Osteoblast (primary cell): Measurements from ENCODE around the gene IQCK. TPM values are rescaled to one million over a fixed set of nuclear protein-coding genes. Genes with fewer than 3 reads are reported as not detected.
"Not testable (repeated sequence)": the region's sequence is repeated elsewhere in the genome, so short reads cannot be mapped to it uniquely, and the experiment has no call there.

ENCODE experiments used
- DNase-seq: peaks from one replicate; pipeline ENCODE4 v3.0.0; 2011; ENCODE audit warnings: low spot score, mixed read lengths; ENCODE audit not compliant: insufficient read length; ENCODE audit errors: missing footprints
- H2AFZ ChIP-seq: 2 replicates; pipeline ENCODE4 v1.6.0; 2011; ENCODE audit warnings: mild to moderate bottlenecking, low read length
- H3K27ac ChIP-seq: 2 replicates; pipeline ENCODE4 v1.5.1; 2011; ENCODE audit warnings: mild to moderate bottlenecking, low read depth, low read length, moderate library complexity
- H3K27me3 ChIP-seq: 2 replicates; pipeline ENCODE4 v1.6.0; 2012; ENCODE audit warnings: mild to moderate bottlenecking, control low read depth, inconsistent platforms, low read length, moderate library complexity; ENCODE audit not compliant: insufficient read depth
- H3K36me3 ChIP-seq: 2 replicates; pipeline ENCODE4 v1.5.1; 2011; ENCODE audit warnings: mild to moderate bottlenecking, low read length, control low read depth, moderate library complexity; ENCODE audit not compliant: insufficient read depth
- H3K4me1 ChIP-seq: 2 replicates; pipeline ENCODE4 v1.5.1; 2011; ENCODE audit warnings: mild to moderate bottlenecking, low read length, control low read depth, moderate library complexity; ENCODE audit not compliant: insufficient read depth
- H3K4me2 ChIP-seq: 2 replicates; pipeline ENCODE4 v1.6.0; 2011; ENCODE audit warnings: mild to moderate bottlenecking, low read length; ENCODE audit not compliant: insufficient read depth
- H3K4me3 ChIP-seq: fragments of 200-600 bp; sonication (generic); 3 replicates; pipeline ENCODE4 v1.5.1; 2012; ENCODE audit warnings: mild to moderate bottlenecking, low read length, inconsistent platforms; ENCODE audit not compliant: insufficient read depth
- H3K79me2 ChIP-seq: 2 replicates; pipeline ENCODE4 v1.6.0; 2012; ENCODE audit warnings: mild to moderate bottlenecking, low read length, control low read depth, inconsistent platforms; ENCODE audit not compliant: insufficient read depth
- H3K9me3 ChIP-seq: 2 replicates; pipeline ENCODE4 v1.5.1; 2011; ENCODE audit warnings: low read depth, low read length, control low read depth
- H4K20me1 ChIP-seq: 2 replicates; pipeline ENCODE4 v1.6.0; 2012; ENCODE audit warnings: mild to moderate bottlenecking, low read length, control low read depth; ENCODE audit not compliant: insufficient read depth
- CTCF ChIP-seq: IDR thresholded peaks from 2 replicates; pipeline ENCODE4 v1.5.1; 2011; ENCODE audit warnings: mild to moderate bottlenecking, low read depth, low read length, moderate library complexity; ENCODE audit errors: extremely low read depth
- total RNA-seq: library from RNA; depleted of rRNA; stranded (reverse); fragments of >200 nt; gene quantifications from 2 replicates; pipeline ENCODE4 v1.2.3, GENCODE V29; 2012

The IQCK gene
- total RNA-seq, 1 donor: 8.7 TPM

DNA sequence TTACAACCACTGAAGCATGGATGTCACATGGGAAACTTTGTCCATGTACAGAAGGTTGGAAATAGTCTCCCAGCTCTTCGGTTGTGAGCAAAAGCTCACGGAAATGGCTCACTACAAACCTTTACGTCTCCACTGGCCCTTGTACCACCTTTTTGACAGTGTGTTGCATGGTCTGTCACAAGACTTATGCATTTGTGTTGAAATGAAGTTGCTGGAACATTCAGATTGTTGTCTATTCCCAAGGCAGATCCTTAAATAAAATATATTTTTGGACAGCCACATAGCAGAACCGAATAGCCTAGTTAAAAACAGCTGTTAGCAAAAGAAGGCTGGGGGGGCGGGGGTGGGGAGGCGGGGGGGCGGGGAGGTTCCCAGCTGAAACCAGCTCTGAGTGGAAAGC is 39.3 kb upstream of the IQCK start:
- no peak overlapping the region for H2AFZ ChIP-seq
- no peaks in the 10 kb centered on the region for H3K4me1 ChIP-seq
- H3K27ac ChIP-seq: no peak overlapping the region
- H4K20me1 ChIP-seq: peaks cover 3% of the 10 kb centered on the region
- no peak for TF ChIP-seq CTCF
- H3K36me3 ChIP-seq: peaks cover 37% of the 10 kb centered on the region
- H3K4me2 ChIP-seq: no peak overlapping the region
- H3K9me3 ChIP-seq: no peaks in the 10 kb centered on the region
- no peak for DNase-seq
- no peaks in the 10 kb centered on the region for H3K27me3 ChIP-seq
- no peaks in the 10 kb centered on the region for H3K79me2 ChIP-seq
- H3K4me3 ChIP-seq: no peak overlapping the region

- H3K9me3 ChIP-seq, H3K4me2 ChIP-seq, H3K4me1 ChIP-seq, H3K4me3 ChIP-seq, DNase-seq, H3K27ac ChIP-seq, H3K27me3 ChIP-seq, H4K20me1 ChIP-seq, H3K79me2 ChIP-seq, H2AFZ ChIP-seq: not testable (repeated sequence)
- H3K36me3 ChIP-seq: peaks cover 42% of the 10 kb centered on the region
Observed at GRCh38 chr16:19679281-19679680, 38.8 kb upstream of the IQCK start.

DNA sequence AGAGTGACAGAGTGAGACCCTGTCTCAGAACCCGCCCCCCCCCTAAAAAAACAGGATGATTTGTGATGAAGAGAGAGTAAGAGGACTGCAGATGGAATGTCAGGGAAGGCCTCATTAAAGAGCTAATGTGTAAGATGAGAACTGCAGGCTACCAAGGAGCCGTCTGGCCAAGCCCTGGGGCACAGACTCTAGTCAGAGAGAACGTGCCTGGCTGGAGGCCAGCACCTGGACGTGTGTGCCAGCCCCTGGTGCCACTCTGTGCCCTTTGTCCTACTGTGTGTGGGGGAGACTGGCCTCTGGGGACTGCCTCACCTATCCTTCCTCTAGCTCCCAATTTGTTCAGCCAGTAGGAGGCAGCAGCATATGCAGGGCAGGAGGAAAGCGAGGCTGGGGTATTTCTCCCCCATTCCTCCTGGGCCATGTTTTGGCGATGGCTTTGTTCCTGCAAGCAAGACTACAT is 37.2 kb upstream of the IQCK start:
- no peak overlapping the region for H2AFZ ChIP-seq
- no peak overlapping the region for H3K4me3 ChIP-seq
- no peaks in the 10 kb centered on the region for H3K27me3 ChIP-seq
- H3K9me3 ChIP-seq: no peaks in the 10 kb centered on the region
- H3K36me3 ChIP-seq: peaks cover 49% of the 10 kb centered on the region
- DNase-seq: no peak
- peaks cover 3% of the 10 kb centered on the region for H4K20me1 ChIP-seq
- no peak for TF ChIP-seq CTCF
- H3K4me1 ChIP-seq: no peaks in the 10 kb centered on the region
- H3K79me2 ChIP-seq: no peaks in the 10 kb centered on the region
- H3K4me2 ChIP-seq: no peak overlapping the region
- H3K27ac ChIP-seq: no peak overlapping the region

DNA sequence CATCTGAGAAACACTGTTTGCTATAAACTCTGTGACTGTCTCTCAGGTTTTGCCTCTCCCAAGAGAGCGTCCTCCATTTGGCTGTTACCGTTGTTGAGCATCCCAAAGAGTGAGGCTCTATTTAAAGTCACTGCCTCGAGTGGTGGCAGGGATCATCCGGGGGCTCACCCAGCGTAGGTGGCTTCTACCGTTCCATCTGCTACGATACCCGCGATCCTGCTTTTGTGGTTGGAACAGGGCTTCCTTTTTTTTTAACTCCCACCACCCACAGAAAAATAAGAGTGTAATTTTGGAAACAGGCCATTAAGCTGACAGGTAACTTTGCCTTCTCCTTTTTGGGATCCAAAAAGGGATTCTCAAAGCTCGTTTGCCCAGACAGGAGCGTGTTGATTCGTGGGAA is 36.4 kb upstream of the IQCK start:
- Histone ChIP-seq H3K79me2 (no peaks in the 10 kb centered on the region), H3K27me3 (no peaks in the 10 kb centered on the region), H3K36me3 (peaks cover 50% of the 10 kb centered on the region)

More for the DNA sequence above, 36.4 kb upstream of the IQCK start:
- Histone ChIP-seq H3K27ac (no peak overlapping the region), H3K4me1 (no peaks in the 10 kb centered on the region), H3K4me3 (no peak overlapping the region), H3K9me3 (no peaks in the 10 kb centered on the region), H4K20me1 (peaks cover under 1% of the 10 kb centered on the region), H2AFZ (no peak overlapping the region), H3K4me2 (no peak overlapping the region)
- TF ChIP-seq CTCF: no peak
- no peak for DNase-seq
